Measurements from ENCODE around the gene POT1. TPM values are rescaled to one million over a fixed set of nuclear protein-coding genes. Genes with fewer than 3 reads are reported as not detected.

Gene POT1
- total RNA-seq, 1 experiment from 2014 or later, result 20.9 TPM

DNA sequence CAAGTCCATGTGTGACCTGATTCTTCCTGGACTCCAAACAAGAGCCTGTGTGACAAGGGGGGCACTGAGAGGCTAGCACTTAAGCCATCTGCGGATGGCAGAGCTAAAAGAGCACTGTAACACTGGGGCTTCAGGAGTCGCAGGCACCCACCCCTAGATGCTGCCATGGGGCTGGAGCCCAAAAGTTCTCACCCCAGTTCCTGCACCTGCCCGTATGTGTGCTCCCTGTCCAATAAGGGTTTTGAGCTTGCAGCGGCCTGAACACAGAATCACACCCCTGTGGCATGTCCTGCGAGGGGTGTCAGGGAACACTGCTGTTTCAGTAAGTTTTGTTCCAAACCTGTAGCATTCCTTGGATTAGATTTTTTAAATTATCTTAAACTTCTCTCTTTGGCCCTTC lies 110.8 kb downstream of the POT1 start:
- no peak for ATAC-seq
- TF ChIP-seq SIN3A (IDR thresholded peaks at IDR 0.05; ENCODE audit: borderline replicate concordance, insufficient read depth, low read depth, low read length), result no peak
- TF ChIP-seq TCF7L2 (IDR thresholded peaks at IDR 0.05; ENCODE audit: low read depth, low read length), result no peak
- no peaks in the 10 kb centered on the region for H3K9me3 ChIP-seq (ENCODE audit: control insufficient read depth, insufficient read depth, low read depth, low read length)
- no TSS peak for BruUV-seq (replicated peaks)
- no peak overlapping the region for H3K4me3 ChIP-seq (ENCODE audit: low read depth in 2 of 2, low read length in 2 of 2)
- no peaks in the 10 kb centered on the region for H3K27me3 ChIP-seq (ENCODE audit: control insufficient read depth, insufficient read depth, low read length)
- intact Hi-C loops (cut with micrococcal nuclease; ENCODE audit: unreplicated experiment) (no loop called here), in situ Hi-C loops (cut with HindIII; ENCODE audit: low pct_unique_long_range_greater_than_20kb, low sequenced_read_pairs) (no loop called here)
- POLR2A ChIA-PET, result no interaction called here
- H3K4me1 ChIP-seq (ENCODE audit: control insufficient read depth, insufficient read depth, low read length), result no peaks in the 10 kb centered on the region
- H3K36me3 ChIP-seq (ENCODE audit: control insufficient read depth, insufficient read depth, low read length), result no peaks in the 10 kb centered on the region; the same call in 1 of the 2 replicates
- CTCF ChIA-PET, result no interaction called here
- H3K27ac ChIP-seq (ENCODE audit: low read length), result no peak overlapping the region
- DNase-seq (ENCODE audit: low read depth, low spot score), result no peak

GRCh38 chr7:124813994-124814798 lies 115.4 kb downstream of the POT1 start:
- POLR2A ChIA-PET, result no interaction called here
- CTCF ChIA-PET, result no interaction called here
- Histone ChIP-seq H3K27me3 (ENCODE audit: control insufficient read depth, insufficient read depth, low read length) (no peaks in the 10 kb centered on the region), H3K9me3 (ENCODE audit: control insufficient read depth, insufficient read depth, low read depth, low read length) (no peaks in the 10 kb centered on the region), H3K4me1 (ENCODE audit: control insufficient read depth, insufficient read depth, low read length) (no peaks in the 10 kb centered on the region), H3K27ac (ENCODE audit: low read length) (no peak overlapping the region), H3K4me3 (ENCODE audit: low read depth in 2 of 2, low read length in 2 of 2) (no peak overlapping the region), H3K36me3 (ENCODE audit: control insufficient read depth, insufficient read depth, low read length) (no peaks in the 10 kb centered on the region)
- in situ Hi-C loops (cut with HindIII; ENCODE audit: low pct_unique_long_range_greater_than_20kb, low sequenced_read_pairs) (no loop called here), intact Hi-C loops (cut with micrococcal nuclease; ENCODE audit: unreplicated experiment) (no loop called here)
- DNase-seq (ENCODE audit: low read depth, low spot score) (no peak), ATAC-seq (no peak)
- BruUV-seq (replicated peaks), result no TSS peak
- TF ChIP-seq POLR2AphosphoS5 (IDR thresholded peaks at IDR 0.05; ENCODE audit: low read depth, low read length) (no peak), TCF7L2 (IDR thresholded peaks at IDR 0.05; ENCODE audit: low read depth, low read length) (no peak), SIN3A (IDR thresholded peaks at IDR 0.05; ENCODE audit: borderline replicate concordance, insufficient read depth, low read depth, low read length) (no peak)
- TF ChIP-seq, protein P1, sequence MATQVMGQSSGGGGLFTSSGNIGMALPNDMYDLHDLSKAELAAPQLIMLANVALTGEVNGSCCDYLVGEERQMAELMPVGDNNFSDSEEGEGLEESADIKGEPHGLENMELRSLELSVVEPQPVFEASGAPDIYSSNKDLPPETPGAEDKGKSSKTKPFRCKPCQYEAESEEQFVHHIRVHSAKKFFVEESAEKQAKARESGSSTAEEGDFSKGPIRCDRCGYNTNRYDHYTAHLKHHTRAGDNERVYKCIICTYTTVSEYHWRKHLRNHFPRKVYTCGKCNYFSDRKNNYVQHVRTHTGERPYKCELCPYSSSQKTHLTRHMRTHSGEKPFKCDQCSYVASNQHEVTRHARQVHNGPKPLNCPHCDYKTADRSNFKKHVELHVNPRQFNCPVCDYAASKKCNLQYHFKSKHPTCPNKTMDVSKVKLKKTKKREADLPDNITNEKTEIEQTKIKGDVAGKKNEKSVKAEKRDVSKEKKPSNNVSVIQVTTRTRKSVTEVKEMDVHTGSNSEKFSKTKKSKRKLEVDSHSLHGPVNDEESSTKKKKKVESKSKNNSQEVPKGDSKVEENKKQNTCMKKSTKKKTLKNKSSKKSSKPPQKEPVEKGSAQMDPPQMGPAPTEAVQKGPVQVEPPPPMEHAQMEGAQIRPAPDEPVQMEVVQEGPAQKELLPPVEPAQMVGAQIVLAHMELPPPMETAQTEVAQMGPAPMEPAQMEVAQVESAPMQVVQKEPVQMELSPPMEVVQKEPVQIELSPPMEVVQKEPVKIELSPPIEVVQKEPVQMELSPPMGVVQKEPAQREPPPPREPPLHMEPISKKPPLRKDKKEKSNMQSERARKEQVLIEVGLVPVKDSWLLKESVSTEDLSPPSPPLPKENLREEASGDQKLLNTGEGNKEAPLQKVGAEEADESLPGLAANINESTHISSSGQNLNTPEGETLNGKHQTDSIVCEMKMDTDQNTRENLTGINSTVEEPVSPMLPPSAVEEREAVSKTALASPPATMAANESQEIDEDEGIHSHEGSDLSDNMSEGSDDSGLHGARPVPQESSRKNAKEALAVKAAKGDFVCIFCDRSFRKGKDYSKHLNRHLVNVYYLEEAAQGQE (IDR thresholded peaks at IDR 0.05; ENCODE audit: insufficient read depth in 1 of 2, low read depth in 2 of 2, low read length in 1 of 2), result no peak
- TF ChIP-seq, protein P2, sequence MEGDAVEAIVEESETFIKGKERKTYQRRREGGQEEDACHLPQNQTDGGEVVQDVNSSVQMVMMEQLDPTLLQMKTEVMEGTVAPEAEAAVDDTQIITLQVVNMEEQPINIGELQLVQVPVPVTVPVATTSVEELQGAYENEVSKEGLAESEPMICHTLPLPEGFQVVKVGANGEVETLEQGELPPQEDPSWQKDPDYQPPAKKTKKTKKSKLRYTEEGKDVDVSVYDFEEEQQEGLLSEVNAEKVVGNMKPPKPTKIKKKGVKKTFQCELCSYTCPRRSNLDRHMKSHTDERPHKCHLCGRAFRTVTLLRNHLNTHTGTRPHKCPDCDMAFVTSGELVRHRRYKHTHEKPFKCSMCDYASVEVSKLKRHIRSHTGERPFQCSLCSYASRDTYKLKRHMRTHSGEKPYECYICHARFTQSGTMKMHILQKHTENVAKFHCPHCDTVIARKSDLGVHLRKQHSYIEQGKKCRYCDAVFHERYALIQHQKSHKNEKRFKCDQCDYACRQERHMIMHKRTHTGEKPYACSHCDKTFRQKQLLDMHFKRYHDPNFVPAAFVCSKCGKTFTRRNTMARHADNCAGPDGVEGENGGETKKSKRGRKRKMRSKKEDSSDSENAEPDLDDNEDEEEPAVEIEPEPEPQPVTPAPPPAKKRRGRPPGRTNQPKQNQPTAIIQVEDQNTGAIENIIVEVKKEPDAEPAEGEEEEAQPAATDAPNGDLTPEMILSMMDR (IDR thresholded peaks at IDR 0.05), result no peak

GRCh38 chr7:124812764-124813163 lies 116.9 kb downstream of the POT1 start:
- BruUV-seq (replicated peaks), result no TSS peak
- no peak overlapping the region for H3K4me3 ChIP-seq (ENCODE audit: low read depth in 2 of 2, low read length in 2 of 2)
- in situ Hi-C loops (cut with HindIII; ENCODE audit: low pct_unique_long_range_greater_than_20kb, low sequenced_read_pairs), result no loop called here

More at GRCh38 chr7:124812764-124813163, 116.9 kb downstream of the POT1 start:
- Histone ChIP-seq H3K4me1 (ENCODE audit: control insufficient read depth, insufficient read depth, low read length) (no peaks in the 10 kb centered on the region), H3K27me3 (ENCODE audit: control insufficient read depth, insufficient read depth, low read length) (no peaks in the 10 kb centered on the region), H3K27ac (ENCODE audit: low read length) (no peak overlapping the region), H3K36me3 (ENCODE audit: control insufficient read depth, insufficient read depth, low read length) (no peaks in the 10 kb centered on the region), H3K9me3 (ENCODE audit: control insufficient read depth, insufficient read depth, low read depth, low read length) (no peaks in the 10 kb centered on the region)
- ATAC-seq (no peak), DNase-seq (ENCODE audit: low read depth, low spot score) (no peak)
- ChIA-PET CTCF (interaction anchor here (0.7 kb wide), 1 partner anchor 15 kb away, joined by 9 read pairs; no protein-coding TSS in a partner anchor), POLR2A (no interaction called here)
- TF ChIP-seq POLR2AphosphoS5 (IDR thresholded peaks at IDR 0.05; ENCODE audit: low read depth, low read length) (no peak), SIN3A (IDR thresholded peaks at IDR 0.05; ENCODE audit: borderline replicate concordance, insufficient read depth, low read depth, low read length) (no peak), TCF7L2 (IDR thresholded peaks at IDR 0.05; ENCODE audit: low read depth, low read length) (no peak)
- TF ChIP-seq, protein P1 (IDR thresholded peaks at IDR 0.05; ENCODE audit: insufficient read depth in 1 of 2, low read depth in 2 of 2, low read length in 1 of 2), result no peak
- TF ChIP-seq, protein P2 (IDR thresholded peaks at IDR 0.05), result no peak
- intact Hi-C loops (cut with micrococcal nuclease; ENCODE audit: unreplicated experiment), result no loop called here

Measured in Panc1 (cell line).